Measurements from ENCODE around the gene MRPL54. TPM values are rescaled to one million over a fixed set of nuclear protein-coding genes. Genes with fewer than 3 reads are reported as not detected.
A peak's percentile ranks its signal among the peaks of the same experiment; 100 is the strongest.

MRPL54 gene
- total RNA-seq, 2 donors from 2014 or later: 38.1 to 38.9 TPM

GRCh38 chr19:3778104-3778867 is 15.8 kb downstream of the MRPL54 start:
- peak; percentile 38 for DNase-seq
- no peak for TF ChIP-seq CTCF (conservative IDR thresholded peaks at IDR 0.05)
- 90 to 92% methylated on average over 24 to 37 of the region's 37 CpGs for WGBS, 2 experiments (ENCODE audit: insufficient coverage in 1 of 2, insufficient read length in 1 of 2)

DNA sequence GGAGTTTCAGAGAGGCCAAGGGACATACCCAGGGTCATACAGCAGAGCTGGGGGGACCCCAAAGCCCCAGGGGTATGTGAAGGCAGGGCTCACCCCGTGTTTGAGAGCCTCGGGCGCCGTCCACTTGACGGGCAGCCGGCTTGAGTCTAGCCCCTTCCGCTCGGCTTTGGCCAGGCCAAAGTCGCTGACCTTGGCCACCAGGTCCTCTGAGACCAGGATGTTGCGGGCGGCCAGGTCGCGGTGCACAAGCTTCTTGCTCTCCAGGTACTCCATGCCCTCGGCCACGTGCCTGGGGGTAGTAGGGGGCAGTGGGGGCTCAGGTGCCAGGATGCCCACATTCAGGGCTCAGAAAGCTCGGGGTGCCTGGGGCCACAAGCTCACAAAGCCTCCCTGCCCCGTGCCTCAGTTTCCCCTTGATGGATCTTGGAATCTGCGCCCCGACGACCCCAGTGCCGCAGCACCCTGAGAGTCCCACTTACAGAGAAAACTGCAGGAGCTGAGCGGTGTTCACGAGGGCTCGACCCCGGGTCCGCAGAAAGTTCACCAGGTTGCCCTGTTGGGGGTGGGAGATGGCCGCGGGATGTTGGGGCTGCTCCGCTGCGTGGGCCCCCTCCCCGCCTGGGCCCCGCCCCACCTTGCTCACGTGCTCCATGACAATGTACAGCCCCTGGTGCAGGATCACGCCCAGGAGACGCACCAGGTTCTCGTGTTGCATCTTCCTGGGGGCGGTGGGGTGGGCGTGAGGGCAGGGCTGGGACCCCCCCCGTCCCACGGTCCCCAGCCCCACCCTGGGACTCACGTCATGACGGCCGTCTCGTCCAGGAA is 16.6 kb downstream of the MRPL54 start:
- DNase-seq: peak; percentile 37
- no peaks in the 10 kb centered on the region for H3K36me3 ChIP-seq (ENCODE audit: control insufficient read depth, insufficient read depth, low read length)
- Mint-ChIP-seq H3K27me3 (ENCODE audit: insufficient read depth) (peaks cover 20% of the 10 kb centered on the region), H3K9me3 (peaks cover 21% of the 10 kb centered on the region), H3K4me1 (no peaks in the 10 kb centered on the region), H3K4me3 (no peak overlapping the region), H3K27ac (no peak overlapping the region), H3K36me3 (ENCODE audit: low read depth) (peaks cover 9% of the 10 kb centered on the region)
- H3K4me3 ChIP-seq (ENCODE audit: low read length): no peak overlapping the region
- peaks cover 20% of the 10 kb centered on the region for H3K9me3 ChIP-seq (ENCODE audit: control insufficient read depth, low read length)
- no peak for TF ChIP-seq CTCF (conservative IDR thresholded peaks at IDR 0.05)
- no peak overlapping the region for H3K27ac ChIP-seq (ENCODE audit: low read depth, low read length)
- no peaks in the 10 kb centered on the region for H3K4me1 ChIP-seq (ENCODE audit: control insufficient read depth, insufficient read depth, low read length)
- H3K27me3 ChIP-seq (ENCODE audit: control insufficient read depth, insufficient read depth, low read length, poor library complexity, severe bottlenecking): peaks cover 3% of the 10 kb centered on the region
- no peak overlapping the region for H3K9ac ChIP-seq (ENCODE audit: extremely low read depth, low read length, poor library complexity, severe bottlenecking)
- 77 to 87% methylated on average over 13 to 44 of the region's 44 CpGs for WGBS, 2 experiments (ENCODE audit: insufficient coverage in 1 of 2, insufficient read length in 1 of 2)

More at GRCh38 chr19:3778104-3778867, 15.8 kb downstream of the MRPL54 start:
- H3K9me3 ChIP-seq (ENCODE audit: control insufficient read depth, low read length): peaks cover 20% of the 10 kb centered on the region
- Mint-ChIP-seq H3K4me1 (no peaks in the 10 kb centered on the region), H3K4me3 (no peak overlapping the region), H3K27me3 (ENCODE audit: insufficient read depth) (peaks cover 16% of the 10 kb centered on the region), H3K9me3 (peaks cover 21% of the 10 kb centered on the region), H3K36me3 (ENCODE audit: low read depth) (peaks cover 9% of the 10 kb centered on the region), H3K27ac (no peak overlapping the region)
- H3K9ac ChIP-seq (ENCODE audit: extremely low read depth, low read length, poor library complexity, severe bottlenecking): no peak overlapping the region
- H3K36me3 ChIP-seq (ENCODE audit: control insufficient read depth, insufficient read depth, low read length): no peaks in the 10 kb centered on the region
- no peaks in the 10 kb centered on the region for H3K27me3 ChIP-seq (ENCODE audit: control insufficient read depth, insufficient read depth, low read length, poor library complexity, severe bottlenecking)
- H3K4me3 ChIP-seq (ENCODE audit: low read length): no peak overlapping the region
- H3K4me1 ChIP-seq (ENCODE audit: control insufficient read depth, insufficient read depth, low read length): no peaks in the 10 kb centered on the region
- H3K27ac ChIP-seq (ENCODE audit: low read depth, low read length): no peak overlapping the region

GRCh38 chr19:3780786-3781304 is 18.4 kb downstream of the MRPL54 start:
- no peak overlapping the region for H3K27ac ChIP-seq (ENCODE audit: low read depth, low read length)
- Mint-ChIP-seq H3K27me3 (ENCODE audit: insufficient read depth) (peaks cover 38% of the 10 kb centered on the region), H3K9me3 (peaks cover 21% of the 10 kb centered on the region), H3K4me3 (no peak overlapping the region), H3K4me1 (no peaks in the 10 kb centered on the region), H3K36me3 (ENCODE audit: low read depth) (peaks cover 9% of the 10 kb centered on the region), H3K27ac (no peak overlapping the region)
- no peak overlapping the region for H3K9ac ChIP-seq (ENCODE audit: extremely low read depth, low read length, poor library complexity, severe bottlenecking)
- H3K4me3 ChIP-seq (ENCODE audit: low read length): no peak overlapping the region
- WGBS, 2 experiments (ENCODE audit: insufficient coverage in 1 of 2, insufficient read length in 1 of 2): 92 to 93% methylated on average over 8 to 9 of the region's 9 CpGs
- H3K27me3 ChIP-seq (ENCODE audit: control insufficient read depth, insufficient read depth, low read length, poor library complexity, severe bottlenecking): peaks cover 21% of the 10 kb centered on the region
- H3K9me3 ChIP-seq (ENCODE audit: control insufficient read depth, low read length): peaks cover 20% of the 10 kb centered on the region
- no peaks in the 10 kb centered on the region for H3K36me3 ChIP-seq (ENCODE audit: control insufficient read depth, insufficient read depth, low read length)
- no peak for TF ChIP-seq CTCF (conservative IDR thresholded peaks at IDR 0.05)
- H3K4me1 ChIP-seq (ENCODE audit: control insufficient read depth, insufficient read depth, low read length): no peaks in the 10 kb centered on the region
- DNase-seq: no peak

Data from endodermal cell (in vitro differentiated cells).